GM10266 (cell line): ENCODE measurements around the gene GAB2.

Experiments
- DNase-seq: peaks from one replicate; pipeline ENCODE4 v3.0.0; 2012; ENCODE audit errors: extremely low spot score
- CTCF ChIP-seq: IDR thresholded peaks from 2 replicates; pipeline ENCODE4 v1.5.1; 2012; ENCODE audit warnings: mild to moderate bottlenecking, low read depth; ENCODE audit not compliant: control insufficient read depth, insufficient read depth; ENCODE audit errors: missing control alignments

GAB2 gene

GRCh38 chr11:78268591-78269410, 148.8 kb downstream of the GAB2 start:
- no peak for TF ChIP-seq CTCF
- DNase-seq = no peak

- no peak for DNase-seq
- no peak for TF ChIP-seq CTCF
These were observed 151.2 kb downstream of the GAB2 start for GRCh38 chr11:78266451-78266850.

GRCh38 chr11:78265326-78265725, 152.3 kb downstream of the GAB2 start:
- TF ChIP-seq CTCF = no peak
- no peak for DNase-seq

GRCh38 chr11:78262691-78263090, 154.9 kb downstream of the GAB2 start:
- TF ChIP-seq CTCF = no peak
- DNase-seq = no peak

- DNase-seq = no peak
- no peak for TF ChIP-seq CTCF
These were observed 155.4 kb downstream of the GAB2 start for GRCh38 chr11:78262238-78262637.

GRCh38 chr11:78261828-78262227, 155.8 kb downstream of the GAB2 start:
- no peak for TF ChIP-seq CTCF
- DNase-seq = no peak

GRCh38 chr11:78261367-78261766, 156.3 kb downstream of the GAB2 start:
- no peak for DNase-seq
- no peak for TF ChIP-seq CTCF
